GM13977 (cell line): ENCODE results near the gene YPEL2.

ENCODE experiments used
- DNase-seq: peaks from one replicate; pipeline ENCODE4 v3.0.0; 2012; ENCODE audit warnings: low spot score
- CTCF ChIP-seq: IDR thresholded peaks from 2 replicates; pipeline ENCODE4 v1.5.1; 2012; ENCODE audit warnings: mild to moderate bottlenecking, control low read depth; ENCODE audit not compliant: insufficient read depth; ENCODE audit errors: extremely low read depth, missing control alignments
- in situ Hi-C: fragments of 300-500 bp; cut with MboI; formaldehyde crosslinking; loops from one replicate; pipeline ENCODE4 v1.12.0; 2022; ENCODE audit warnings: low sequenced_read_pairs, low pct_unique_long_range_greater_than_20kb, mixed read lengths, inconsistent platforms; ENCODE audit not compliant: unreplicated experiment

Gene YPEL2

DNA sequence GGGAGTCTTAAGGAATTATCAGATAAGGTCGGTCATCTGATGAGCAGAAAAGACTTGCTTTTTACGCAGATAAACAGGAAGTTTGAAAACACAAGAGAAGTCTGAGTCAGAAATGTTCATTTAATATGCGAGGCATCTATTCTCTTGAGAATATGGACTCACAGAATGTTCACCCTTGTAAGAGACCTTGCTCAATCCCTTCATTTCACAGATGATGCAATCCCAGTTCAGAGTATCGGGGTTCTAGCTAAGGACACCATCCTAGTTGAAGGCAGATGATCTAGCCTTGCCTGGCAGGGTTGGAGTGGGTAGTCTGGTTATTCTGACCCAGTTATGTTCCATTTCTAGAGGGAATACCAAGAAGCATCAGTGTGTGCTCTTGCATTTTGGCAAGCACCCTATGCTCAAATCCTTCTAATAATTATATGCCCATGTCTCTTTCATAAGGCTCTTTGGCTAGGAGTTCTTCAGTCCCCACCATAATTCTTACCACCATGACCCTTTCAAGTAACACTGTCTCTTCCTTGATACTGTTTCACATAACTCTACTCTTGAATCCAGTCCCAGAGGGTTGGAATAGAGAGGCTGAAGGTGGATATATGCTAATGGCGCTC, 42.5 kb downstream of the YPEL2 start:
- TF ChIP-seq CTCF: no peak
- in situ Hi-C loops: no loop called here
- no peak for DNase-seq

DNA sequence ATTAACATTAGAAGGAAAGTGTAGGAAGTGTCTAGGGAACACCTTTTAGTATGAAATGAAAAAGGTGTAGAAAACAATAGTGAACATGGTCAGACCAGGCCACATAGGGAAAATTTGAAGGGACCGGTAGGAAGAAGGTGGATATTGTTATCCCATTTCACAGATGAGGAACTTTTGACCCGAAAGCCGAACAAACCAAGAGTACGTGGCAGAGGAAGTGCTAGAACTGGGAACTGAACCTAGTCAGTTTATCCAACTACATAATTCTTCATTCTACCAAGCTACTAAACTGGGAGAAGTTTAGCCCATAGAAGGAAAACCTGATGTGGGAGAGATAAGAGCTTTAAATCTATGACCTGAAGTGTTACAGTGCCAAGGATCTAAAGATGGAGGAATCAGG, 43.2 kb downstream of the YPEL2 start:
- DNase-seq: no peak
- in situ Hi-C loops: no loop called here
- TF ChIP-seq CTCF: no peak

DNA sequence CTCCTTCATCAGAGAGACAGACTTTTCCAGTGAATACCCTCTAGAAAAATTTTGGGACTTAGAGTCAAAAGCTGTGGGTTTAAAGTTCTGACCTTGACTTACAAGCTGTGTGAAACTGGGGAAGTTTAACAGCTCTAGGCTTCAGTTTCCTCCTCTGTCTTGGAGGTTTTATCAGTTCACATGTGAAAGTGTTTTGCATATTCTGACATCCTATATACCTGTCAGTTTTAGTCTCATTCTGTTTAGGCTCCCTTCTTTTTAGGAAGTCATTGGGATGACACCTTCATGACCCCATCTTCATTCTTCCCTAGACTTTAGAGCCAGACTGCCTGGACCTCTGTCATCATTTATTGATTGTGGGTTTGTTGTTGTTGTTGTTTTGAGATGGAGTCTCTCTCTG, 44.4 kb downstream of the YPEL2 start:
- in situ Hi-C loops: no loop called here
- DNase-seq: peak; percentile 44
- no peak for TF ChIP-seq CTCF

DNA sequence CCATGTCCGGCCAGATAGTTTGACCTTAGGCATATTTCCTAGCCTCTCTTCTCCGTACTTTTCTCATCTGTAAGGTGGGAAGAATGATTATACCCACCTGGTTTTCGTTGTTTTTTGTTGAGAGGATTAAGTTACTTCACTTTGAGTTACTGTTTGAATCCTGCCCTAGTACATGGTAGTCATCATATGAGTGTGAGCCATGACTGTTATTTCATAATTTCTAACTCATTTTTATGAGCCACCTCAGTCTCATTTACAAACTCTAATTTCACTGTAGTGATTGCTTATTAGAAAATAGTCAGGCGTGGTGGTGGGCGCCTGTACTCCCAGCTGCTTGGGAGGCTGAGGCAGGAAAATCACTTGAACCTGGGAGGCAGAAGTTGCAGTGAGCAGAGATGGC, 45.1 kb downstream of the YPEL2 start:
- in situ Hi-C loops: no loop called here
- no peak for TF ChIP-seq CTCF
- no peak for DNase-seq

GRCh38 chr17:59377410-59377809, 46.0 kb downstream of the YPEL2 start:
- in situ Hi-C loops: no loop called here
- no peak for TF ChIP-seq CTCF
- DNase-seq: no peak

DNA sequence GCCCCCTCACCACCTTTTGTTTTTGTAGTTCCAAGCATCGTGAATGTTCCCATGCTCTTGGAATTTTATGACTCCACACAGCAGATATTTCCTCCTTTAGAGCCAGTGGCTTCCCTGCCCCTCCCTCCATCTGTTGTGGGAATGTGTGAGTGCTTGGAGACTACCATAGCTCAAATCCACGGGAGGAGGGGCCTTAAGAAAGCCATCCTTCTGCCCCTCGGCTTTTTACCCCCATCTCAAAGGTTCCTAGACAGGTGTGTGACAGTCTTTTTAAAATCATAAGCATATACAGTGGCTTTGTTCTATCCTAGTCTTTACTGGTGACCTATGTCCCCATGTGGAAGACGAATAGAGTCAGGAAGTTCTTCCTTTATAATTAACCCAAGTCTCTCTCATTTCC, 47.2 kb downstream of the YPEL2 start:
- TF ChIP-seq CTCF: no peak
- in situ Hi-C loops: no loop called here
- DNase-seq: no peak

DNA sequence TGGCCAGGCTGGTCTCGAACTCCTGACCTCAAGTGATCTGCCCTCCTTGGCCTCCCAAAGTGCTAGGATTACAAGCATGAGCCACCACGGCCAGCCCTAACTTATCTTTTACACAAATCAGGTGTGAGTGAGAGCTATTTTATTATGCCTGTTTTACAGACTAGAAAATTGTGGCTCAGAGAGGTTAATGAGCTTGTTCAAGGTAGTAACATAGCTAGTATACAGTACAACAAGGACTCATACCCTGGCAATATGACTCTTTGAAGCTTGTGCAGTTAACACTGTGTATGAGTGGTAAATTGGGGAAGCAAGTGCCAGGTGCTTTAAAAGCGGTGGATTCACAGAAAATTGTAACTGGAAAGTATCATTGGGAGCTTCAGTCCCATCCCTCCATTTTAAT, 49.0 kb downstream of the YPEL2 start:
- no peak for TF ChIP-seq CTCF
- no peak for DNase-seq
- in situ Hi-C loops: no loop called here
